ENCODE data around the gene SLC1A2. TPM values are rescaled to one million over a fixed set of nuclear protein-coding genes. Genes with fewer than 3 reads are reported as not detected.

Gene SLC1A2
- total and polyA plus RNA-seq, 2 donors (not counting 3 experiments of a cell fraction or from before 2014, with no cell fraction given) = not detected

GRCh38 chr11:35414776-35415175 is 4.6 kb downstream of the SLC1A2 start:
- Histone ChIP-seq H3K27ac (ENCODE audit: insufficient read depth, low read depth, low read length) (no peak overlapping the region), H4K20me1 (replicated peaks; ENCODE audit: control insufficient read depth, extremely low read depth, insufficient read depth, low read length) (no peaks in the 10 kb centered on the region), H3K79me2 (ENCODE audit: control insufficient read depth, insufficient read depth, low read length) (no peaks in the 10 kb centered on the region), H3K4me3 (replicated peaks in 1 of 3; ENCODE audit: insufficient read depth in 1 of 3, low read depth in 1 of 3, low read length in 3 of 3) (no peak overlapping the region), H3K27me3 (ENCODE audit: control insufficient read depth in 2 of 2, insufficient read depth in 2 of 2, low read length in 2 of 2) (peaks cover 36 to 62% of the 10 kb centered on the region in 2 experiments), H2AFZ (ENCODE audit: low read depth, low read length) (no peak overlapping the region), H3K9me1 (replicated peaks; ENCODE audit: control insufficient read depth, extremely low read depth, insufficient read depth, low read length) (no peaks in the 10 kb centered on the region), H3K36me3 (ENCODE audit: control insufficient read depth in 2 of 2, extremely low read depth in 1 of 2, insufficient read depth in 2 of 2, low read length in 2 of 2) (no peaks in the 10 kb centered on the region), H3K9ac (replicated peaks; ENCODE audit: extremely low read depth, insufficient read depth, low read length) (no peak overlapping the region), H3K4me1 (ENCODE audit: control insufficient read depth, extremely low read depth, insufficient read depth, low read length) (no peaks in the 10 kb centered on the region), H3K4me2 (ENCODE audit: insufficient read depth, low read length) (no peak overlapping the region), H3K9me3 (replicated peaks; ENCODE audit: control insufficient read depth, insufficient read depth, low read length) (no peaks in the 10 kb centered on the region)
- TF ChIP-seq, protein P1, sequence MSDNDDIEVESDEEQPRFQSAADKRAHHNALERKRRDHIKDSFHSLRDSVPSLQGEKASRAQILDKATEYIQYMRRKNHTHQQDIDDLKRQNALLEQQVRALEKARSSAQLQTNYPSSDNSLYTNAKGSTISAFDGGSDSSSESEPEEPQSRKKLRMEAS (IDR thresholded peaks at IDR 0.05; ENCODE audit: insufficient read depth, insufficient read length) = no peak
- no peak for TF ChIP-seq POLR2AphosphoS5 (IDR thresholded peaks at IDR 0.05; ENCODE audit: insufficient read depth, low read depth, low read length)
- no peak for TF ChIP-seq POLR2A (IDR thresholded peaks at IDR 0.05; ENCODE audit: low read depth, low read length)
- TF ChIP-seq EZH2 (IDR thresholded peaks at IDR 0.05; ENCODE audit: borderline replicate concordance, low read depth, low read length, severe bottlenecking) = no peak
- TF ChIP-seq FOS (IDR thresholded peaks at IDR 0.05; ENCODE audit: borderline replicate concordance, insufficient read depth, low read length) = no peak
- TF ChIP-seq, protein P2, sequence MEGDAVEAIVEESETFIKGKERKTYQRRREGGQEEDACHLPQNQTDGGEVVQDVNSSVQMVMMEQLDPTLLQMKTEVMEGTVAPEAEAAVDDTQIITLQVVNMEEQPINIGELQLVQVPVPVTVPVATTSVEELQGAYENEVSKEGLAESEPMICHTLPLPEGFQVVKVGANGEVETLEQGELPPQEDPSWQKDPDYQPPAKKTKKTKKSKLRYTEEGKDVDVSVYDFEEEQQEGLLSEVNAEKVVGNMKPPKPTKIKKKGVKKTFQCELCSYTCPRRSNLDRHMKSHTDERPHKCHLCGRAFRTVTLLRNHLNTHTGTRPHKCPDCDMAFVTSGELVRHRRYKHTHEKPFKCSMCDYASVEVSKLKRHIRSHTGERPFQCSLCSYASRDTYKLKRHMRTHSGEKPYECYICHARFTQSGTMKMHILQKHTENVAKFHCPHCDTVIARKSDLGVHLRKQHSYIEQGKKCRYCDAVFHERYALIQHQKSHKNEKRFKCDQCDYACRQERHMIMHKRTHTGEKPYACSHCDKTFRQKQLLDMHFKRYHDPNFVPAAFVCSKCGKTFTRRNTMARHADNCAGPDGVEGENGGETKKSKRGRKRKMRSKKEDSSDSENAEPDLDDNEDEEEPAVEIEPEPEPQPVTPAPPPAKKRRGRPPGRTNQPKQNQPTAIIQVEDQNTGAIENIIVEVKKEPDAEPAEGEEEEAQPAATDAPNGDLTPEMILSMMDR (IDR thresholded peaks at IDR 0.05; ENCODE audit: extremely low read depth in 1 of 2, insufficient read depth in 1 of 2, low read depth in 1 of 2, low read length in 2 of 2) = no peak
- intact Hi-C loops (cut with micrococcal nuclease) = no loop called here
- POLR2A ChIA-PET = no interaction called here
- FAIRE-seq = no peak
- no TSS peak for BruUV-seq (replicated peaks)
- DNase-seq (ENCODE audit: low read depth, low spot score) = no peak
- CTCF ChIA-PET = no interaction called here
- dilution Hi-C loops (cut with MboI; ENCODE audit: extremely low pct_ligation_motif_present, low sequenced_read_pairs) = no loop called here

- ChIA-PET CTCF (no interaction called here), POLR2A (no interaction called here)
- dilution Hi-C loops (cut with MboI; ENCODE audit: extremely low pct_ligation_motif_present, low sequenced_read_pairs) = no loop called here
- H3K79me2 ChIP-seq (ENCODE audit: control insufficient read depth, insufficient read depth, low read length) = no peaks in the 10 kb centered on the region
- H3K4me1 ChIP-seq (ENCODE audit: control insufficient read depth, extremely low read depth, insufficient read depth, low read length) = no peaks in the 10 kb centered on the region
- H2AFZ ChIP-seq (ENCODE audit: low read depth, low read length) = no peak overlapping the region
- TF ChIP-seq POLR2AphosphoS5 (IDR thresholded peaks at IDR 0.05; ENCODE audit: insufficient read depth, low read depth, low read length) = no peak
- TF ChIP-seq POLR2A (IDR thresholded peaks at IDR 0.05; ENCODE audit: low read depth, low read length) = no peak
- TF ChIP-seq, protein P2 (IDR thresholded peaks at IDR 0.05; ENCODE audit: extremely low read depth in 1 of 2, insufficient read depth in 1 of 2, low read depth in 1 of 2, low read length in 2 of 2) = no peak
- TF ChIP-seq GATA2 (IDR thresholded peaks at IDR 0.05; ENCODE audit: insufficient read depth, insufficient read length, low read depth, low read length) = no peak
- TF ChIP-seq, protein P1 (IDR thresholded peaks at IDR 0.05; ENCODE audit: insufficient read depth, insufficient read length) = no peak
- no peak for TF ChIP-seq MYC (IDR thresholded peaks at IDR 0.05; ENCODE audit: low read depth, low read length)
- no peak for TF ChIP-seq EZH2 (IDR thresholded peaks at IDR 0.05; ENCODE audit: borderline replicate concordance, low read depth, low read length, severe bottlenecking)
- no peak for TF ChIP-seq JUN (IDR thresholded peaks at IDR 0.05; ENCODE audit: borderline replicate concordance, insufficient read depth, insufficient read length, low read depth)
- peaks cover 33 to 57% of the 10 kb centered on the region in 2 experiments for H3K27me3 ChIP-seq (ENCODE audit: control insufficient read depth in 2 of 2, insufficient read depth in 2 of 2, low read length in 2 of 2)
- intact Hi-C loops (cut with micrococcal nuclease) = no loop called here
- H3K9me1 ChIP-seq (replicated peaks; ENCODE audit: control insufficient read depth, extremely low read depth, insufficient read depth, low read length) = no peaks in the 10 kb centered on the region
- DNase-seq (ENCODE audit: low read depth, low spot score) (no peak), FAIRE-seq (no peak)
- H3K4me3 ChIP-seq (replicated peaks in 1 of 3; ENCODE audit: insufficient read depth in 1 of 3, low read depth in 1 of 3, low read length in 3 of 3) = no peak overlapping the region
- no peaks in the 10 kb centered on the region for H3K9me3 ChIP-seq (replicated peaks; ENCODE audit: control insufficient read depth, insufficient read depth, low read length)
- BruUV-seq (replicated peaks) = no TSS peak
- no peak overlapping the region for H3K27ac ChIP-seq (ENCODE audit: insufficient read depth, low read depth, low read length)
- no peaks in the 10 kb centered on the region for H4K20me1 ChIP-seq (replicated peaks; ENCODE audit: control insufficient read depth, extremely low read depth, insufficient read depth, low read length)
- no peak overlapping the region for H3K9ac ChIP-seq (replicated peaks; ENCODE audit: extremely low read depth, insufficient read depth, low read length)
- H3K36me3 ChIP-seq (ENCODE audit: control insufficient read depth in 2 of 2, extremely low read depth in 1 of 2, insufficient read depth in 2 of 2, low read length in 2 of 2) = no peaks in the 10 kb centered on the region
- H3K4me2 ChIP-seq (ENCODE audit: insufficient read depth, low read length) = no peak overlapping the region
Observed at GRCh38 chr11:35414311-35414710, 5.0 kb downstream of the SLC1A2 start.

All from endothelial cell of umbilical vein (primary cell).